Activated T-cell treated with anti-CD3 and anti-CD28 coated beads for 48 hours (primary cell): Measurements from ENCODE around the gene CCT8.

ENCODE experiments used
- DNase-seq: peaks from one replicate; pipeline ENCODE4 v3.0.0-alpha.2; 2020; ENCODE audit warnings: low read depth

CCT8 gene

GRCh38 chr21:29076731-29077640 lies 3.5 kb upstream of the CCT8 start:
- DNase-seq = peak; percentile 49

- no peak for DNase-seq
These were observed 2.4 kb upstream of the CCT8 start for GRCh38 chr21:29075706-29076466.

- no peak for DNase-seq
These were observed 1.3 kb upstream of the CCT8 start for GRCh38 chr21:29074783-29075182.

- no peak for DNase-seq
These were observed 544 bp upstream of the CCT8 start for GRCh38 chr21:29074007-29074376.

GRCh38 chr21:29072873-29073221 lies 601 bp downstream of the CCT8 start:
- no peak for DNase-seq

GRCh38 chr21:29064850-29065481 lies 8.5 kb downstream of the CCT8 start:
- DNase-seq = no peak

GRCh38 chr21:29056538-29057050 lies 16.9 kb downstream of the CCT8 start:
- DNase-seq = no peak

- no peak for DNase-seq
These were observed 17.4 kb downstream of the CCT8 start for GRCh38 chr21:29056005-29056404.

GRCh38 chr21:29055080-29055479 lies 18.4 kb downstream of the CCT8 start:
- no peak for DNase-seq

GRCh38 chr21:29053656-29054055 lies 19.8 kb downstream of the CCT8 start:
- DNase-seq = no peak

- no peak for DNase-seq
These were observed 20.4 kb downstream of the CCT8 start for GRCh38 chr21:29053011-29053553.

- no peak for DNase-seq
These were observed 21.2 kb downstream of the CCT8 start for GRCh38 chr21:29052224-29052623.

- no peak for DNase-seq
These were observed 38.8 kb downstream of the CCT8 start for GRCh38 chr21:29034678-29035077.

GRCh38 chr21:29033871-29034270 lies 39.6 kb downstream of the CCT8 start:
- DNase-seq = no peak

GRCh38 chr21:29033301-29033700 lies 40.1 kb downstream of the CCT8 start:
- DNase-seq = no peak

- no peak for DNase-seq
These were observed 42.5 kb downstream of the CCT8 start for GRCh38 chr21:29030909-29031308.

GRCh38 chr21:29029524-29029923 lies 43.9 kb downstream of the CCT8 start:
- no peak for DNase-seq

- no peak for DNase-seq
These were observed 48.1 kb downstream of the CCT8 start for GRCh38 chr21:29025328-29025713.

GRCh38 chr21:29024474-29025327 lies 48.7 kb downstream of the CCT8 start, which contains the start of gene USP16:
Gene USP16 (plus strand): TSS chr21:29024668. CDS start chr21:29027914, 3,246 bp downstream.
- DNase-seq = peak; percentile 91

- DNase-seq = no peak
These were observed 51.3 kb downstream of the CCT8 start for GRCh38 chr21:29022166-29022565.

GRCh38 chr21:29018540-29018939 lies 54.9 kb downstream of the CCT8 start:
- no peak for DNase-seq
